OCI-LY3 (cell line): ENCODE measurements around the gene OMP.

Experiments used
- H2AFZ ChIP-seq: fragments of 200-600, 300-600 bp; shearing (Covaris generic); 2 replicates; pipeline ENCODE4 v1.6.0; 2014; ENCODE audit warnings: antibody characterized with exemption, low read depth, low read length
- H3K27ac ChIP-seq: fragments of 200-600, 300-600 bp; sonication (generic); 2 replicates; pipeline ENCODE4 v1.5.1; 2014; ENCODE audit warnings: mild to moderate bottlenecking, low read length, moderate library complexity, mixed read lengths
- H3K27me3 ChIP-seq: fragments of 200-600, 300-600 bp; sonication (generic); 2 replicates; pipeline ENCODE4 v1.6.1; 2014; ENCODE audit warnings: low read depth, low read length, mixed read lengths
- H3K36me3 ChIP-seq: fragments of 200-600, 300-600 bp; sonication (generic); replicated peaks from 2 replicates; pipeline ENCODE3; 2014; ENCODE audit warnings: low read depth, low read length, mixed read lengths
- H3K4me1 ChIP-seq: fragments of 300-600, 200-600 bp; sonication (generic); 2 replicates; pipeline ENCODE4 v1.6.1; 2014; ENCODE audit warnings: low read length, mixed read lengths
- H3K4me2 ChIP-seq: fragments of 200-600, 300-600 bp; sonication (generic); 2 replicates; pipeline ENCODE4 v1.6.1; 2014; ENCODE audit warnings: low read length, mixed read lengths
- H3K4me3 ChIP-seq: fragments of 300-600, 200-600 bp; sonication (generic); 2 replicates; pipeline ENCODE4 v1.5.1; 2014; ENCODE audit warnings: antibody characterized with exemption, mild to moderate bottlenecking, low read length, moderate library complexity
- H3K79me2 ChIP-seq: fragments of 300-600, 200-600 bp; shearing (Covaris generic); 2 replicates; pipeline ENCODE4 v1.6.1; 2014; ENCODE audit warnings: mild to moderate bottlenecking, low read length, mixed read lengths
- H3K9ac ChIP-seq: fragments of 300-600, 200-600 bp; shearing (Covaris generic); 2 replicates; pipeline ENCODE4 v1.6.0; 2014; ENCODE audit warnings: mild to moderate bottlenecking, low read length, moderate library complexity
- H3K9me3 ChIP-seq: fragments of 200-600, 300-600 bp; shearing (Covaris generic); 2 replicates; pipeline ENCODE4 v1.6.1; 2014; ENCODE audit warnings: low read length, mixed read lengths; ENCODE audit not compliant: insufficient read depth
- H4K20me1 ChIP-seq: fragments of 200-600, 300-600 bp; sonication (generic); 2 replicates; pipeline ENCODE4 v1.6.1; 2016; ENCODE audit warnings: low read length, mixed read lengths; ENCODE audit not compliant: insufficient read depth
- EZH2phosphoT487 ChIP-seq: fragments of 200-600 bp; shearing (Covaris generic); IDR thresholded peaks from 2 replicates; pipeline ENCODE4 v1.6.1; 2018; ENCODE audit warnings: antibody characterized with exemption, mixed run types, low read depth
- TF ChIP-seq, protein P1 (sequence below): fragments of 200-600, 300-600 bp; sonication (generic); IDR thresholded peaks from 2 replicates; pipeline ENCODE4 v1.5.1; 2014; ENCODE audit warnings: antibody characterized with exemption, low read length, low read depth

OMP gene

GRCh38 chr11:77092382-77092781 lies 10.3 kb upstream of the OMP start:
- Histone ChIP-seq H3K36me3 (no peaks in the 10 kb centered on the region), H3K4me1 (peaks cover 7% of the 10 kb centered on the region), H2AFZ (no peak overlapping the region), H4K20me1 (no peaks in the 10 kb centered on the region), H3K4me3 (no peak overlapping the region), H3K9ac (no peak overlapping the region), H3K9me3 (no peaks in the 10 kb centered on the region), H3K27me3 (no peaks in the 10 kb centered on the region), H3K4me2 (no peak overlapping the region), H3K27ac (no peak overlapping the region), H3K79me2 (no peaks in the 10 kb centered on the region)
- no peak for TF ChIP-seq EZH2phosphoT487
- TF ChIP-seq, protein P1, sequence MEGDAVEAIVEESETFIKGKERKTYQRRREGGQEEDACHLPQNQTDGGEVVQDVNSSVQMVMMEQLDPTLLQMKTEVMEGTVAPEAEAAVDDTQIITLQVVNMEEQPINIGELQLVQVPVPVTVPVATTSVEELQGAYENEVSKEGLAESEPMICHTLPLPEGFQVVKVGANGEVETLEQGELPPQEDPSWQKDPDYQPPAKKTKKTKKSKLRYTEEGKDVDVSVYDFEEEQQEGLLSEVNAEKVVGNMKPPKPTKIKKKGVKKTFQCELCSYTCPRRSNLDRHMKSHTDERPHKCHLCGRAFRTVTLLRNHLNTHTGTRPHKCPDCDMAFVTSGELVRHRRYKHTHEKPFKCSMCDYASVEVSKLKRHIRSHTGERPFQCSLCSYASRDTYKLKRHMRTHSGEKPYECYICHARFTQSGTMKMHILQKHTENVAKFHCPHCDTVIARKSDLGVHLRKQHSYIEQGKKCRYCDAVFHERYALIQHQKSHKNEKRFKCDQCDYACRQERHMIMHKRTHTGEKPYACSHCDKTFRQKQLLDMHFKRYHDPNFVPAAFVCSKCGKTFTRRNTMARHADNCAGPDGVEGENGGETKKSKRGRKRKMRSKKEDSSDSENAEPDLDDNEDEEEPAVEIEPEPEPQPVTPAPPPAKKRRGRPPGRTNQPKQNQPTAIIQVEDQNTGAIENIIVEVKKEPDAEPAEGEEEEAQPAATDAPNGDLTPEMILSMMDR: no peak

- no peak overlapping the region for H2AFZ ChIP-seq
- no peak overlapping the region for H3K4me3 ChIP-seq
- no peaks in the 10 kb centered on the region for H3K9me3 ChIP-seq
- no peak overlapping the region for H3K4me2 ChIP-seq
- H3K9ac ChIP-seq: no peak overlapping the region
- no peaks in the 10 kb centered on the region for H4K20me1 ChIP-seq
- no peaks in the 10 kb centered on the region for H3K79me2 ChIP-seq
- H3K36me3 ChIP-seq: no peaks in the 10 kb centered on the region
- H3K27ac ChIP-seq: no peak overlapping the region
- H3K27me3 ChIP-seq: no peaks in the 10 kb centered on the region
- H3K4me1 ChIP-seq: peaks cover 7% of the 10 kb centered on the region
- TF ChIP-seq EZH2phosphoT487: no peak
- TF ChIP-seq, protein P1: no peak
Observed at GRCh38 chr11:77093056-77093891, 9.4 kb upstream of the OMP start.

DNA sequence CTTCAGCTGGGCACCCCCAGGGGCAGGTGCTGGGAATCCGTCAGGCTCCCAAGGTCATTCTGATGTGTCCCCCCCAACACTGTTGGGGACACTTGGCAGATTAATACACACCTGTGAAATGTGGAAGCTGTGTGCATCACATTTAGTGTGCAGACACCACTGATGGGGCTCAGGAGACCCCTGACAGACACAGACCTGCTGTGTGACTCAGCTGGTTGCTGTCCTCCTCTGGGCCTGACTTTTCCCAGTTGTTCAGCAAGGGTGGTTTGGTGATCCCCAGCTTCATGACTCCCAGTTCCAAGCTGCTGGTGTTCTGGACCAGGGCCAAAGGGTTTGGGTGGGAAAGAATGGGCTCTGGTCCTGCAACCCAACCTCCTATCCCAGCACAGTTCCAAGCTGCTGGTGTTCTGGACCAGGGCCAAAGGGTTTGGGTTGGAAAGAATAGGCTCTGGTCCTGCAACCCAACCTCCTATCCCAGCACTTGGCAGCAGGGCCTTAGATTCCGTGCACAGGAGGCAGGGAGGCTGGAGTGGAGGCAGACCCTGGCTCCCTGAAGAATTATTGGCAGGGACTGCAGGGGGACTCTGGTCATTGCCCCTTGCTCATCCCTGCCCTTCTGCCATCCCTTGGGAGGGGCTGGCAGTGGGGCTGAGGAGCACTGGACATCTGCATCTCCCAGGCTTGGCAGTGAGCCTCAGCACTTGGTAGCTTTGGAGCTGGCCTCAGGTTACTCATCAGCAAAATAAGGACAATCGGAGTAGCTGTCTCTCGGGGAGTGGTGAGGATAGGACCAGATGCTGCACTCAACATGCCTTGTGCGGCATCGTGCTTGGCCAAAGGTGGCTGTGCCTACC lies 8.4 kb upstream of the OMP start:
- TF ChIP-seq, protein P1: no peak
- TF ChIP-seq EZH2phosphoT487: no peak
- Histone ChIP-seq H3K4me1 (peaks cover 7% of the 10 kb centered on the region), H3K9ac (no peak overlapping the region), H3K9me3 (no peaks in the 10 kb centered on the region), H3K27ac (no peak overlapping the region), H3K27me3 (no peaks in the 10 kb centered on the region), H4K20me1 (no peaks in the 10 kb centered on the region), H3K4me2 (no peak overlapping the region), H2AFZ (no peak overlapping the region), H3K4me3 (no peak overlapping the region), H3K36me3 (no peaks in the 10 kb centered on the region), H3K79me2 (no peaks in the 10 kb centered on the region)

DNA sequence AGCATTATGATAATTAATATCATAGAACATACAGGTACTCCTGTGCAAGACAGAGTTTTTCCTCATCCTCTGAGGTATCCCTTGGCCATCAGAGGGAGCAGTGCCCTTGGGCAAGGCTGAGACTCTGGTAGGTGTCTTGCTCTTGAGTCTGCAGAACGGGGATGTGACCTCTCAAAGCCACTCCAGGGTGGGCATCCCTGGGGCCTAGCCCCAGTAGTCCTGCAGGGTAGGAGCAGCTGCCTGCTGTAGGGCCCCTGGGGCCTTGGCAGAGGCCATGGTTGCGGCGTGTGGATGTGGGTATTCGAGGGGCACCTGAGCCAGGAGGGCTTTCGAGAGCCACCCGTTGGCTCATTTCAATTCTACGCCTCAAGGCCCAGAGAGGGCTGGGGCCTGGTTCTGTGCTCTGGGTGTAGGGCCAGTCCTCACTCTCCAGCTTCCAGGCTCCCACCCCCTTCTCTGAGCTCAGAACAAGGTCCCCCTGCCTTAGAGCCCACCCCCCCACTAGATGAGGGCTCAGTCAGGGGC lies 7.7 kb upstream of the OMP start:
- Histone ChIP-seq H3K9me3 (no peaks in the 10 kb centered on the region), H3K9ac (no peak overlapping the region), H4K20me1 (no peaks in the 10 kb centered on the region), H2AFZ (no peak overlapping the region), H3K27ac (no peak overlapping the region), H3K4me3 (no peak overlapping the region), H3K4me1 (peaks cover 7% of the 10 kb centered on the region), H3K79me2 (no peaks in the 10 kb centered on the region), H3K27me3 (no peaks in the 10 kb centered on the region), H3K4me2 (no peak overlapping the region), H3K36me3 (no peaks in the 10 kb centered on the region)
- TF ChIP-seq EZH2phosphoT487: no peak
- TF ChIP-seq, protein P1: no peak
